Ectodermal cell (in vitro differentiated cells): ENCODE data around the gene SLC1A2.

ENCODE experiments used
- H3K27ac ChIP-seq: 2 replicates; pipeline ENCODE4 v1.7.0; 2013; ENCODE audit warnings: mild to moderate bottlenecking, low read depth, low read length; ENCODE audit not compliant: insufficient read depth, poor library complexity, severe bottlenecking
- H3K27me3 ChIP-seq: 2 replicates; pipeline ENCODE4 v1.7.0; 2013; ENCODE audit warnings: mild to moderate bottlenecking, low read length; ENCODE audit not compliant: insufficient read depth, control insufficient read depth, poor library complexity, severe bottlenecking
- H3K36me3 ChIP-seq: one replicate; pipeline ENCODE4 v1.7.0; 2013; ENCODE audit warnings: low read length; ENCODE audit not compliant: control insufficient read depth, insufficient read depth
- H3K4me1 ChIP-seq: one replicate; pipeline ENCODE4 v1.7.0; 2013; ENCODE audit warnings: low read length; ENCODE audit not compliant: control insufficient read depth, insufficient read depth
- H3K4me3 ChIP-seq: 2 replicates; pipeline ENCODE4 v1.7.0; 2013; ENCODE audit warnings: low read depth, low read length, control low read depth; ENCODE audit not compliant: insufficient read depth
- H3K9me3 ChIP-seq: 2 replicates; pipeline ENCODE4 v1.7.0; 2013; ENCODE audit warnings: mild to moderate bottlenecking, low read length, moderate library complexity; ENCODE audit not compliant: control insufficient read depth
- WGBS, 2 experiments: methylation state at CpG; one replicate each; pipeline ENCODE4 v1.1.7; 2013; ENCODE audit warnings: missing lambda C conversion rate in 2 of 2; 5-methylcytosine and 5-hydroxymethylcytosine counted together

SLC1A2 gene

GRCh38 chr11:35391922-35392688 is 27.3 kb downstream of the SLC1A2 start:
- Histone ChIP-seq H3K9me3 (no peaks in the 10 kb centered on the region), H3K4me3 (no peak overlapping the region), H3K27ac (no peak overlapping the region), H3K4me1 (no peaks in the 10 kb centered on the region), H3K36me3 (no peaks in the 10 kb centered on the region), H3K27me3 (no peaks in the 10 kb centered on the region)
- WGBS, 2 experiments = 29 to 31% methylated on average over 11 to 12 of the region's 13 CpGs

DNA sequence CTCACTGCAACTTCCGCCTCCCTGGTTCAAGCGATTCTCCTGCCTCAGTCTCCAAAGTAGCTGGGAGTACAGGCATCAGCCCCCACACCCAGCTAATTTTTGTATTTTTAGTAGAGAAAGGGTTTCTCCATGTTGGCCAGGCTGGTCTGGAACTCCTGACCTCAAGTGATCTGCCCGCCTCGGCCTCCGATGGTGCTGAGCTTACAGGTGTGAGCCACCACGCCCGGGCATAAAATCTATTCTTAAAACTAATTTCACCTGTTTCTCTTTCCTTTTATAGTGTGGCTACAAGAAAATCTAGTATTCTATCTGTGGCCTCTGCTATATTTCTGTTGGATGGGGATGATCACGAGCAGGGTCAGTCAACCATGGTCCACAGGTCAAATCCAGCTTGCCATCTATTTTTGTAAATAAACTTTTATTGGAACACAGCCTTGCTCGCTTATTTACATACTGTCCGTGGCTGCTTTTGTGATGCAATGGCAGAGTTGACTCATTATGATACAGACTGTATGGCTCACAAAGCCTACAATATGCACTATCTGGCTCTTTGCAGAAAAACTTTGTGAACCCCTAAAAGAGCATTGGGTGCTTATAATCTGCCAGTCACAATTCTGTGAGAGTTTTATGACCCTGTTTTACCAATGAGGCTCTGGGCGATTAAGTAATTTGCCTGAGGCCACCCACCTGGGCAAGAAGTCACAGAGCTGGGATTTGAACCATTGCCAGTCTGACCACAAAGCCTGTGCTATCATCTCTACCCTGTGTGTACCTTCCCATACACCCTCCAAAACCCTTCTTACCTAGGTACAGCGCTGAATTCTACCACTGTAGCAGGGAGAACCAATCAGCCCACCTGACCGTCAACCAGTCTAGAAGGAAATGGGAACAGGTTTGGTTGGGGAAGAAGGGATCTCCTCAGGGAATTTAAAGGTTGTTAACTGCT is 28.3 kb downstream of the SLC1A2 start:
- no peak overlapping the region for H3K4me3 ChIP-seq

GRCh38 chr11:35389897-35390465 is 29.4 kb downstream of the SLC1A2 start:
- Histone ChIP-seq H3K4me1 (no peaks in the 10 kb centered on the region), H3K27me3 (no peaks in the 10 kb centered on the region), H3K36me3 (no peaks in the 10 kb centered on the region), H3K9me3 (no peaks in the 10 kb centered on the region), H3K4me3 (no peak overlapping the region), H3K27ac (no peak overlapping the region)
- 93 to 97% methylated on average over 6 of the region's 6 CpGs for WGBS, 2 experiments

More for the DNA sequence above, 28.3 kb downstream of the SLC1A2 start:
- Histone ChIP-seq H3K27me3 (no peaks in the 10 kb centered on the region), H3K36me3 (no peaks in the 10 kb centered on the region), H3K27ac (no peak overlapping the region), H3K9me3 (no peaks in the 10 kb centered on the region), H3K4me1 (no peaks in the 10 kb centered on the region)
- 91 to 92% methylated on average over 13 of the region's 13 CpGs for WGBS, 2 experiments

- 100% methylated on average over 1 of the region's 1 CpG; no CpG with 5 or more reads in 1 of the 2 experiments for WGBS, 2 experiments
- H3K4me3 ChIP-seq = no peak overlapping the region
- no peak overlapping the region for H3K27ac ChIP-seq
- no peaks in the 10 kb centered on the region for H3K4me1 ChIP-seq
- no peaks in the 10 kb centered on the region for H3K36me3 ChIP-seq
- H3K9me3 ChIP-seq = no peaks in the 10 kb centered on the region
- H3K27me3 ChIP-seq = no peaks in the 10 kb centered on the region
Measured at GRCh38 chr11:35389112-35389511, 30.2 kb downstream of the SLC1A2 start.

GRCh38 chr11:35388061-35388460 is 31.3 kb downstream of the SLC1A2 start:
- no peak overlapping the region for H3K4me3 ChIP-seq
- H3K27me3 ChIP-seq = no peaks in the 10 kb centered on the region
- 89 to 90% methylated on average over 3 to 5 of the region's 5 CpGs for WGBS, 2 experiments
- no peak overlapping the region for H3K27ac ChIP-seq
- H3K9me3 ChIP-seq = no peaks in the 10 kb centered on the region
- no peaks in the 10 kb centered on the region for H3K4me1 ChIP-seq
- no peaks in the 10 kb centered on the region for H3K36me3 ChIP-seq

DNA sequence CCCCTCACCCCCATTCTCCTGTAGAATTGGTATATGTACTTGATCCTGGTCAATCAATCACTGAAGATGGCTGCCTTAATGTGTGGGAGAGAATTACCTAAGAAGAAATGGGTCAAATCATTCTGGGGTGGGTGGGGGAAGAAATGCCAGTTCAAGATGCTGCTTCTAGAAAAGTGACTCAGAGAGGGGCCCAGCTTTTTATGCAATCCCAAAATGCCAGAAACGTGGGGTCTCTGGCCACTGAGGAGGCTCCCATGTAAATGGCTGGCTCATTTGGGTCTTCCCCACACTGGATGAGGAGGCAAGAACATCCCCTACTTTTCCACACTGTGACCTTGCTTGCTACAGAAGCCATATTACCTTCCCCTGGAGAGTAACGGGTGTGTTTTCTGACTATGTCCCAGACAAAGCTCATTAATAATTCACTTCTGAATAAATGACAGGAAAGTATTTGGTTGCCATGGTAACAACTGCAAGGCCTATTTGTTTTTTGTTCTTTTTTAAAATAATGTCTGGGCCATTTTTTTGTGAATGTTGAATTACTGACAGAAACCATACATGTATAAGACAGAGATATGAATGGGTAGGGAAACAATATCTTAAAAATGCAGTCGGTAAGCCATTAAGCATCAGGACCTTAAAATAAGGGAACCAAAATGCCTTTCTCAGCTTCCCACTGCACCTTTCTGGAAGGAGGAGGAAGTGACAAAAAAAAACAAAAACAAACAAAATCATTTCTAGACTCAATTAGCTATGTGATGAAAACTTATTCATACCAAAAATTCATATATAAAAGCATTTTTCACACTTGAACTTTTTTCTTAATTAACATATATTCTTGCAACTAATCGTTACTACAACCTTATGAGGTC is 32.0 kb downstream of the SLC1A2 start:
- H3K4me3 ChIP-seq = no peak overlapping the region
- no peaks in the 10 kb centered on the region for H3K9me3 ChIP-seq
- no peaks in the 10 kb centered on the region for H3K36me3 ChIP-seq
- H3K27me3 ChIP-seq = no peaks in the 10 kb centered on the region
- 82 to 90% methylated on average over 4 of the region's 4 CpGs for WGBS, 2 experiments
- no peaks in the 10 kb centered on the region for H3K4me1 ChIP-seq
- no peak overlapping the region for H3K27ac ChIP-seq

- no peaks in the 10 kb centered on the region for H3K4me1 ChIP-seq
- 84 to 95% methylated on average over 3 to 4 of the region's 5 CpGs for whole genome bisulfite sequencing, 2 experiments
- no peaks in the 10 kb centered on the region for H3K9me3 ChIP-seq
- H3K27ac ChIP-seq = no peak overlapping the region
- no peaks in the 10 kb centered on the region for H3K27me3 ChIP-seq
- no peak overlapping the region for H3K4me3 ChIP-seq
- H3K36me3 ChIP-seq = no peaks in the 10 kb centered on the region
Measured at GRCh38 chr11:35383953-35384352, 35.4 kb downstream of the SLC1A2 start.

- no peaks in the 10 kb centered on the region for H3K27me3 ChIP-seq
- WGBS, 2 experiments = 92 to 93% methylated on average over 4 of the region's 4 CpGs
- H3K27ac ChIP-seq = no peak overlapping the region
- no peaks in the 10 kb centered on the region for H3K9me3 ChIP-seq
- no peaks in the 10 kb centered on the region for H3K4me1 ChIP-seq
- H3K4me3 ChIP-seq = no peak overlapping the region
- H3K36me3 ChIP-seq = no peaks in the 10 kb centered on the region
Measured at GRCh38 chr11:35381709-35382322, 37.5 kb downstream of the SLC1A2 start.

DNA sequence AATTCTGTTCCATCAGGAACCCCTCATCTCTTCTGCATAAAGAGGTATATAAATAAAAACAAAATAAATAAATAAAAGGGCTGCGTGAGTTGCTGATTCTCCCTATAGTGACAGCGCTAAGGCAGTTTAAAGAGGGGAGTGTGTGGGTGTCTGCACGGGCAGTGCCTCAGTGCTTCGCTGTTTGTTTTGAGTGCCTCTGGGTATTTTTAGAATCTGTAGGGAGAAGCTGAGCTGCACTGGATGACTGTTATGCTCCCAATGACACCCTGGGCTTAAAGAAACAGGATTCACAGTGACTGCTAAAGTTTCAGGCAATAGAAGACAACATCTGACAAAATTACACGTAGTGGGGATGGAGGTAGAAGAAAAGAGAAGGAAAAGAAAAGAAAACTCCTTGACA is 38.8 kb downstream of the SLC1A2 start:
- H3K9me3 ChIP-seq = no peaks in the 10 kb centered on the region
- 91 to 93% methylated on average over 5 of the region's 5 CpGs for WGBS, 2 experiments
- H3K27me3 ChIP-seq = no peaks in the 10 kb centered on the region
- H3K36me3 ChIP-seq = no peaks in the 10 kb centered on the region
- no peaks in the 10 kb centered on the region for H3K4me1 ChIP-seq
- H3K27ac ChIP-seq = no peak overlapping the region
- no peak overlapping the region for H3K4me3 ChIP-seq
